SK-N-SH treated with all-trans-retinoic acid at 6 μM for 48 hours (cell line): ENCODE data around the gene ECEL1.

Experiments used
- ATAC-seq: fragments of 200-7000 bp; cut with Tn5 transposase; 3 replicates; pipeline ENCODE4 v1.9.1; 2020; ENCODE audit warnings: mild to moderate bottlenecking, moderate library complexity
- ARNTL ChIP-seq: fragments of 450-650 bp; formaldehyde crosslinking; IDR thresholded peaks from 2 replicates; pipeline ENCODE4 v1.5.0; 2020; ENCODE audit warnings: low read depth, mild to moderate bottlenecking, moderate library complexity, borderline replicate concordance
- BACH2 ChIP-seq: fragments of 250-450 bp; sonication (Bioruptor Pico); IDR thresholded peaks from 2 replicates; pipeline ENCODE4 v1.9.0; 2021; ENCODE audit warnings: mild to moderate bottlenecking, borderline replicate concordance
- CREB5 ChIP-seq: fragments of 250-450 bp; sonication (Bioruptor Pico); IDR thresholded peaks from 2 replicates; pipeline ENCODE4 v1.5.1; 2020; ENCODE audit warnings: low read depth, mild to moderate bottlenecking, moderate library complexity
- CSDC2 ChIP-seq: fragments of 250-450 bp; sonication (Bioruptor Pico); IDR thresholded peaks from 2 replicates; pipeline ENCODE4 v1.5.0; 2020; ENCODE audit warnings: mild to moderate bottlenecking, moderate library complexity
- CSRNP3 ChIP-seq: fragments of 250-450 bp; sonication (Bioruptor Pico); IDR thresholded peaks from 2 replicates; pipeline ENCODE4 v1.5.1; 2021; ENCODE audit warnings: mild to moderate bottlenecking, moderate library complexity
- ESRRG ChIP-seq: fragments of 250-450 bp; sonication (Bioruptor Pico); IDR thresholded peaks from 2 replicates; pipeline ENCODE4 v1.6.1; 2021; ENCODE audit warnings: mild to moderate bottlenecking
- GLIS3 ChIP-seq: fragments of 250-450 bp; sonication (Bioruptor Pico); IDR thresholded peaks from 2 replicates; pipeline ENCODE4 v1.5.0; 2020; ENCODE audit warnings: mild to moderate bottlenecking, moderate library complexity
- ISL1 ChIP-seq: fragments of 250-450 bp; sonication (Bioruptor Pico); IDR thresholded peaks from 2 replicates; pipeline ENCODE4 v2.1.2; 2022; ENCODE audit warnings: mild to moderate bottlenecking, moderate library complexity
- OSR1 ChIP-seq: fragments of 250-450 bp; sonication (Bioruptor Pico); IDR thresholded peaks from 2 replicates; pipeline ENCODE4 v1.8.0; 2022; ENCODE audit warnings: moderate library complexity, mild to moderate bottlenecking, inconsistent platforms
- PATZ1 ChIP-seq: fragments of 250-450 bp; sonication (Bioruptor Pico); IDR thresholded peaks from 2 replicates; pipeline ENCODE4 v1.8.0; 2020; ENCODE audit warnings: mild to moderate bottlenecking, moderate library complexity, borderline replicate concordance
- POU6F1 ChIP-seq: fragments of 250-450 bp; sonication (Bioruptor Pico); IDR thresholded peaks from 2 replicates; pipeline ENCODE4 v1.8.0; 2021; ENCODE audit warnings: low read depth, mild to moderate bottlenecking, moderate library complexity, borderline replicate concordance
- PPARA ChIP-seq: fragments of 250-450 bp; sonication (Bioruptor Pico); IDR thresholded peaks from 2 replicates; pipeline ENCODE4 v1.5.0; 2020; ENCODE audit warnings: mild to moderate bottlenecking, borderline replicate concordance
- RARB ChIP-seq: fragments of 250-450 bp; sonication (Bioruptor Pico); IDR thresholded peaks from 2 replicates; pipeline ENCODE4 v1.8.0; 2021; ENCODE audit warnings: mild to moderate bottlenecking, moderate library complexity
- SNAI2 ChIP-seq: fragments of 250-450 bp; sonication (Bioruptor Pico); IDR thresholded peaks from 2 replicates; pipeline ENCODE4 v1.5.0; 2020; ENCODE audit warnings: mild to moderate bottlenecking, moderate library complexity
- TOX ChIP-seq: fragments of 250-450 bp; sonication (Bioruptor Pico); IDR thresholded peaks from 2 replicates; pipeline ENCODE4 v1.8.0; 2021; ENCODE audit warnings: mild to moderate bottlenecking, moderate library complexity, borderline replicate concordance
- ZC3H10 ChIP-seq: fragments of 250-450 bp; sonication (Bioruptor Pico); IDR thresholded peaks from 2 replicates; pipeline ENCODE4 v1.5.1; 2021; ENCODE audit warnings: mild to moderate bottlenecking, moderate library complexity
- ZFP30 ChIP-seq: fragments of 450-650 bp; formaldehyde crosslinking; IDR thresholded peaks from 2 replicates; pipeline ENCODE4 v1.5.0; 2022; ENCODE audit warnings: mild to moderate bottlenecking, moderate library complexity
- ZNF565 ChIP-seq: fragments of 450-650 bp; formaldehyde crosslinking; conservative IDR thresholded peaks from 2 replicates; pipeline ENCODE4 v1.5.0; 2020; ENCODE audit warnings: low read depth, mild to moderate bottlenecking, moderate library complexity
- ZNF70 ChIP-seq: fragments of 450-650 bp; formaldehyde crosslinking; IDR thresholded peaks from 2 replicates; pipeline ENCODE4 v1.5.0; 2020; ENCODE audit warnings: mild to moderate bottlenecking, moderate library complexity
- ZNF8 ChIP-seq: fragments of 450-650 bp; formaldehyde crosslinking; IDR thresholded peaks from 2 replicates; pipeline ENCODE4 v1.5.0; 2020; ENCODE audit warnings: mild to moderate bottlenecking, moderate library complexity
- TF ChIP-seq, protein P1 (sequence below): fragments of 250-450 bp; sonication (Bioruptor Pico); IDR thresholded peaks from 2 replicates; pipeline ENCODE4 v1.5.0; 2020; ENCODE audit warnings: mild to moderate bottlenecking, moderate library complexity

The ECEL1 gene

GRCh38 chr2:232432598-232433184, 54.9 kb downstream of the ECEL1 start (continued):
- no peak for TF ChIP-seq TOX
- TF ChIP-seq, protein P1, sequence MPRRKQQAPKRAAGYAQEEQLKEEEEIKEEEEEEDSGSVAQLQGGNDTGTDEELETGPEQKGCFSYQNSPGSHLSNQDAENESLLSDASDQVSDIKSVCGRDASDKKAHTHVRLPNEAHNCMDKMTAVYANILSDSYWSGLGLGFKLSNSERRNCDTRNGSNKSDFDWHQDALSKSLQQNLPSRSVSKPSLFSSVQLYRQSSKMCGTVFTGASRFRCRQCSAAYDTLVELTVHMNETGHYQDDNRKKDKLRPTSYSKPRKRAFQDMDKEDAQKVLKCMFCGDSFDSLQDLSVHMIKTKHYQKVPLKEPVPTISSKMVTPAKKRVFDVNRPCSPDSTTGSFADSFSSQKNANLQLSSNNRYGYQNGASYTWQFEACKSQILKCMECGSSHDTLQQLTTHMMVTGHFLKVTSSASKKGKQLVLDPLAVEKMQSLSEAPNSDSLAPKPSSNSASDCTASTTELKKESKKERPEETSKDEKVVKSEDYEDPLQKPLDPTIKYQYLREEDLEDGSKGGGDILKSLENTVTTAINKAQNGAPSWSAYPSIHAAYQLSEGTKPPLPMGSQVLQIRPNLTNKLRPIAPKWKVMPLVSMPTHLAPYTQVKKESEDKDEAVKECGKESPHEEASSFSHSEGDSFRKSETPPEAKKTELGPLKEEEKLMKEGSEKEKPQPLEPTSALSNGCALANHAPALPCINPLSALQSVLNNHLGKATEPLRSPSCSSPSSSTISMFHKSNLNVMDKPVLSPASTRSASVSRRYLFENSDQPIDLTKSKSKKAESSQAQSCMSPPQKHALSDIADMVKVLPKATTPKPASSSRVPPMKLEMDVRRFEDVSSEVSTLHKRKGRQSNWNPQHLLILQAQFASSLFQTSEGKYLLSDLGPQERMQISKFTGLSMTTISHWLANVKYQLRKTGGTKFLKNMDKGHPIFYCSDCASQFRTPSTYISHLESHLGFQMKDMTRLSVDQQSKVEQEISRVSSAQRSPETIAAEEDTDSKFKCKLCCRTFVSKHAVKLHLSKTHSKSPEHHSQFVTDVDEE: no peak
- TF ChIP-seq ESRRG (CRISPR knock-in tag): no peak
- no peak for TF ChIP-seq ZC3H10 (CRISPR knock-in tag)
- no peak for TF ChIP-seq OSR1 (CRISPR knock-in tag)
- no peak for TF ChIP-seq PPARA
- TF ChIP-seq POU6F1: no peak
- TF ChIP-seq ZNF8 (CRISPR knock-in tag): no peak
- no peak for TF ChIP-seq GLIS3 (CRISPR knock-in tag)
- no peak for TF ChIP-seq SNAI2 (CRISPR knock-in tag)

DNA sequence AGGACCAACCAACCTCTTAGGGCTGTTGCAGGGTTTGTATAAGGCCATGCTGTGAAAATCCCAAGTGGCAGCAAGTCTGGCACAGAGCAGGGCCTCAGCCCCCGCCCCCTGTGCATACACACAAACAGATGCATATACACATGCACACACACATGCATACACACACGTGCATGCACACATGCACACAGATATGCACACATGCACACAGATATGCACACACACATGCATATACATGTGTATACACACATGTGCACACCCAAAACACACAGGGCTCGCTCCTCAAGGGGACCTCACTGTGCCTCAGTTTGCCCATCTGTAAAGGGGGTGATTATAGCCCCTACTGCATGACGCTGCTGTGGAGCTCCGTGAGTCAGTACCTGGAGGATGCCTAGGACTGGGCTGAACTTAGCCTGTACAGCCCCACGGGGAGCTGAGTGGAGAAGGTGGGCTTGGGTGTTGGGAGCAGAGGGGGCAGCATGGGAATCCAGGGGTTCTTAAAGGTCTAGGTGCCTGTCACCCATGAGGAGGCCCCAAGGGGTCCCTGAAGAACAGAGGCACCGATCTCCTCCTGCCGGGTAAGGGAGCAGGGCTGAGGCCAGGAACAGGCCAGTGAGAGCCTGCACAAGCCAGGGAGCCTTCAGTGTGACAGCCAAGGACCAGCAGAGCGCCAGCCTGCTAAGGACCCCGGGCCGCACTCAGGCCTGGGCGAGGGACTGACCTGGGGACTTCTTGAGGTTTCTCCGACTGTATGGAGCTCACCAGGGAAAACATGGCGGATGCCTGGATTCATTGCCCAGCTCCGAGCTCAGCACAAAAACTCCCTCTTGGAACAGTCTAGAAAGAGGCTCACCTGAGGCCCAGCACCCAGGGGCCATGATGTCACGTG, 55.7 kb downstream of the ECEL1 start:
- ATAC-seq: no peak
- TF ChIP-seq TOX (no peak), ZNF70 (CRISPR knock-in tag) (no peak), PATZ1 (CRISPR knock-in tag) (no peak), CSDC2 (CRISPR knock-in tag) (no peak), ISL1 (CRISPR knock-in tag) (no peak), CSRNP3 (CRISPR knock-in tag) (no peak), ZNF565 (CRISPR knock-in tag) (no peak), ARNTL (CRISPR knock-in tag) (no peak), BACH2 (CRISPR knock-in tag) (no peak), CREB5 (CRISPR knock-in tag) (no peak), RARB (no peak), ESRRG (CRISPR knock-in tag) (no peak), ZFP30 (CRISPR knock-in tag) (no peak), POU6F1 (no peak), GLIS3 (CRISPR knock-in tag) (no peak)
- TF ChIP-seq, protein P1: no peak
